IPS-18a (cell line): ENCODE measurements around the gene ZNF692.

Source experiments
- H3K27ac ChIP-seq: one replicate; pipeline ENCODE4 v1.5.1; 2013; ENCODE audit warnings: low read length
- H3K27me3 ChIP-seq: one replicate; pipeline ENCODE4 v1.6.1; 2013; ENCODE audit warnings: mild to moderate bottlenecking, low read length; ENCODE audit not compliant: control insufficient read depth, insufficient read depth
- H3K36me3 ChIP-seq: one replicate; pipeline ENCODE4 v1.6.1; 2013; ENCODE audit warnings: low read depth, low read length; ENCODE audit not compliant: control insufficient read depth
- H3K4me1 ChIP-seq: one replicate; pipeline ENCODE4 v1.6.1; 2013; ENCODE audit warnings: low read depth, low read length; ENCODE audit not compliant: control insufficient read depth
- H3K4me3 ChIP-seq: one replicate; pipeline ENCODE4 v1.5.1; 2013; ENCODE audit warnings: low read length
- H3K9ac ChIP-seq: one replicate; pipeline ENCODE4 v1.6.1; 2013; ENCODE audit warnings: mild to moderate bottlenecking, low read length, moderate library complexity
- H3K9me3 ChIP-seq: one replicate; pipeline ENCODE4 v1.6.1; 2013; ENCODE audit warnings: low read depth, low read length; ENCODE audit not compliant: control insufficient read depth

Gene ZNF692

GRCh38 chr1:248858891-248859889 is at the start of gene ZNF692:
ZNF692 (minus strand) TSS chr1:248859085; CDS start chr1:248858309, 776 bp downstream.
- Histone ChIP-seq H3K9ac (peak within 1 kb of the TSS; percentile 68), H3K4me1 (peaks cover 10% of the 10 kb centered on the region), H3K36me3 (peaks cover 9% of the 10 kb centered on the region), H3K27ac (peak within 1 kb of the TSS; percentile 55), H3K27me3 (peaks cover 37% of the 10 kb centered on the region), H3K4me3 (peak within 1 kb of the TSS; percentile 59), H3K9me3 (no peaks in the 10 kb centered on the region)

GRCh38 chr1:248906753-248907661 is 48.1 kb upstream of the ZNF692 start:
- H3K27me3 ChIP-seq, result no peaks in the 10 kb centered on the region
- no peaks in the 10 kb centered on the region for H3K36me3 ChIP-seq
- H3K9ac ChIP-seq, result peak overlapping the region; percentile 94
- H3K4me1 ChIP-seq, result peaks cover 25% of the 10 kb centered on the region
- no peaks in the 10 kb centered on the region for H3K9me3 ChIP-seq
- peak overlapping the region; percentile 92 for H3K27ac ChIP-seq
- H3K4me3 ChIP-seq, result peak overlapping the region; percentile 86

- Histone ChIP-seq H3K4me3 (peak within 1 kb of the TSS; percentile 86), H3K27me3 (no peaks in the 10 kb centered on the region), H3K9ac (peak within 1 kb of the TSS; percentile 94), H3K27ac (peak within 1 kb of the TSS; percentile 92), H3K4me1 (peaks cover 25% of the 10 kb centered on the region), H3K36me3 (no peaks in the 10 kb centered on the region), H3K9me3 (no peaks in the 10 kb centered on the region)
Observed at GRCh38 chr1:248906009-248906752, 47.3 kb upstream of the ZNF692 start, which contains the start of gene PGBD2. PGBD2 (plus strand) TSS chr1:248906235; CDS start chr1:248913863, 7,628 bp downstream.

GRCh38 chr1:248905662-248906008 is 46.8 kb upstream of the ZNF692 start:
- H3K27me3 ChIP-seq, result no peaks in the 10 kb centered on the region
- peak overlapping the region; percentile 70 for H3K27ac ChIP-seq
- peaks cover 25% of the 10 kb centered on the region for H3K4me1 ChIP-seq
- no peaks in the 10 kb centered on the region for H3K9me3 ChIP-seq
- peak overlapping the region; percentile 79 for H3K9ac ChIP-seq
- no peaks in the 10 kb centered on the region for H3K36me3 ChIP-seq
- H3K4me3 ChIP-seq, result peak overlapping the region; percentile 65

- H3K27me3 ChIP-seq, result no peaks in the 10 kb centered on the region
- H3K36me3 ChIP-seq, result no peaks in the 10 kb centered on the region
- no peaks in the 10 kb centered on the region for H3K9me3 ChIP-seq
- H3K4me3 ChIP-seq, result peak overlapping the region; percentile 65
- H3K9ac ChIP-seq, result no peak overlapping the region
- H3K27ac ChIP-seq, result no peak overlapping the region
- peaks cover 25% of the 10 kb centered on the region for H3K4me1 ChIP-seq
Observed at GRCh38 chr1:248904437-248905216, 45.7 kb upstream of the ZNF692 start.

- no peaks in the 10 kb centered on the region for H3K36me3 ChIP-seq
- no peak overlapping the region for H3K27ac ChIP-seq
- no peak overlapping the region for H3K4me3 ChIP-seq
- no peak overlapping the region for H3K9ac ChIP-seq
- H3K4me1 ChIP-seq, result peaks cover 16% of the 10 kb centered on the region
- no peaks in the 10 kb centered on the region for H3K9me3 ChIP-seq
- no peaks in the 10 kb centered on the region for H3K27me3 ChIP-seq
Observed at GRCh38 chr1:248901578-248901977, 42.7 kb upstream of the ZNF692 start.

GRCh38 chr1:248900637-248901036 is 41.8 kb upstream of the ZNF692 start:
- no peaks in the 10 kb centered on the region for H3K27me3 ChIP-seq

GRCh38 chr1:248897412-248898337 is 38.8 kb upstream of the ZNF692 start:
- Histone ChIP-seq H3K9ac (no peak overlapping the region), H3K4me1 (no peaks in the 10 kb centered on the region), H3K36me3 (no peaks in the 10 kb centered on the region), H3K27ac (no peak overlapping the region), H3K9me3 (no peaks in the 10 kb centered on the region), H3K27me3 (no peaks in the 10 kb centered on the region), H3K4me3 (no peak overlapping the region)

More at GRCh38 chr1:248900637-248901036, 41.8 kb upstream of the ZNF692 start:
- Histone ChIP-seq H3K9ac (no peak overlapping the region), H3K9me3 (no peaks in the 10 kb centered on the region), H3K36me3 (no peaks in the 10 kb centered on the region), H3K4me3 (no peak overlapping the region), H3K4me1 (peaks cover 16% of the 10 kb centered on the region), H3K27ac (no peak overlapping the region)

GRCh38 chr1:248894837-248895236 is 36.0 kb upstream of the ZNF692 start:
- Histone ChIP-seq H3K9ac (no peak overlapping the region), H3K4me3 (no peak overlapping the region), H3K27me3 (no peaks in the 10 kb centered on the region), H3K4me1 (no peaks in the 10 kb centered on the region), H3K36me3 (no peaks in the 10 kb centered on the region), H3K9me3 (no peaks in the 10 kb centered on the region), H3K27ac (no peak overlapping the region)

GRCh38 chr1:248892590-248892989 is 33.7 kb upstream of the ZNF692 start:
- H3K36me3 ChIP-seq, result no peaks in the 10 kb centered on the region

More at GRCh38 chr1:248892590-248892989, 33.7 kb upstream of the ZNF692 start:
- Histone ChIP-seq H3K9me3 (no peaks in the 10 kb centered on the region), H3K27me3 (no peaks in the 10 kb centered on the region), H3K9ac (no peak overlapping the region), H3K4me1 (no peaks in the 10 kb centered on the region), H3K27ac (no peak overlapping the region), H3K4me3 (no peak overlapping the region)
